ENCODE data around the gene UCHL3. TPM values are rescaled to one million over a fixed set of nuclear protein-coding genes. Genes with fewer than 3 reads are reported as not detected.

The UCHL3 gene
- total and polyA plus RNA-seq, 3 donors from 2014 or later: 31.1 to 100 (median 49.1) TPM

GRCh38 chr13:75508002-75508548, 41.5 kb upstream of the UCHL3 start:
- Histone ChIP-seq H3K9me3 (no peaks in the 10 kb centered on the region), H3K36me3 (ENCODE audit: low read depth, missing control alignments) (no peaks in the 10 kb centered on the region), H3K4me1 (no peaks in the 10 kb centered on the region), H3K27me3 (no peaks in the 10 kb centered on the region), H3K4me3 (no peak overlapping the region), H3K27ac (no peak overlapping the region)
- DNase-seq: no peak
- TF ChIP-seq POLR2A (IDR thresholded peaks at IDR 0.05): no peak
- TF ChIP-seq, protein P1, sequence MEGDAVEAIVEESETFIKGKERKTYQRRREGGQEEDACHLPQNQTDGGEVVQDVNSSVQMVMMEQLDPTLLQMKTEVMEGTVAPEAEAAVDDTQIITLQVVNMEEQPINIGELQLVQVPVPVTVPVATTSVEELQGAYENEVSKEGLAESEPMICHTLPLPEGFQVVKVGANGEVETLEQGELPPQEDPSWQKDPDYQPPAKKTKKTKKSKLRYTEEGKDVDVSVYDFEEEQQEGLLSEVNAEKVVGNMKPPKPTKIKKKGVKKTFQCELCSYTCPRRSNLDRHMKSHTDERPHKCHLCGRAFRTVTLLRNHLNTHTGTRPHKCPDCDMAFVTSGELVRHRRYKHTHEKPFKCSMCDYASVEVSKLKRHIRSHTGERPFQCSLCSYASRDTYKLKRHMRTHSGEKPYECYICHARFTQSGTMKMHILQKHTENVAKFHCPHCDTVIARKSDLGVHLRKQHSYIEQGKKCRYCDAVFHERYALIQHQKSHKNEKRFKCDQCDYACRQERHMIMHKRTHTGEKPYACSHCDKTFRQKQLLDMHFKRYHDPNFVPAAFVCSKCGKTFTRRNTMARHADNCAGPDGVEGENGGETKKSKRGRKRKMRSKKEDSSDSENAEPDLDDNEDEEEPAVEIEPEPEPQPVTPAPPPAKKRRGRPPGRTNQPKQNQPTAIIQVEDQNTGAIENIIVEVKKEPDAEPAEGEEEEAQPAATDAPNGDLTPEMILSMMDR (IDR thresholded peaks at IDR 0.05): no peak
- 79 to 91% methylated on average over 3 to 6 of the region's 6 CpGs for WGBS, 2 donors
- intact Hi-C loops (cut with DNase I; ENCODE audit: low total_unique reads): no loop called here

DNA sequence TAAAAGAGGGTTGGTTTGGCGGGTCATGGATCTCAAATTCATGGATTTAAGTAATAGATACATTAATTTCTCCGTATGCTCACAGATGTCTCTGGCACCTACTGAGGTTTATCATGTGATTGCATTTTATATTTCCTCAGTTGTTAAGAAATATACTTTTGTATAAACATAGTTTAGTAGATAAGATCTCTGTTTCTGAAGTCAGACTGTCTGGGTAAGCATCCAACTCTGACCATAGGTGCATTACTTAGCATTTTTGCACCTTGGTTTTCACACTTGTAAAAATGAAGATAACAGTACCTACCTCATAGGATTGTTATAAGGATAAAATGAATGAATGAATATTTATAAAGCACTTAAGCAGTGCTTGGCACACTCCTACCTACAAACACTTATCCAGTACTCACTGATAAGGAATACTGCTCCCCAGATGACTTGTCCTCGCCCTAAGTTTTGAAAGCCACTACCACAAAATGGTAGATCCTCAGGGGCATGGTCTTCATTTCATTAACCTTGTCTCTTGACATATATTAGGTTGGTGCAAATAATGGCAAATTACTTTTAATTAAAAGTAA, 38.5 kb upstream of the UCHL3 start:
- H3K9me3 ChIP-seq: no peaks in the 10 kb centered on the region
- TF ChIP-seq, protein P1 (IDR thresholded peaks at IDR 0.05): no peak
- TF ChIP-seq POLR2A (IDR thresholded peaks at IDR 0.05): no peak
- intact Hi-C loops (cut with DNase I; ENCODE audit: low total_unique reads): no loop called here
- H3K27me3 ChIP-seq: no peaks in the 10 kb centered on the region
- DNase-seq: no peak
- no peak overlapping the region for H3K27ac ChIP-seq
- no peak overlapping the region for H3K4me3 ChIP-seq
- WGBS, 2 donors: 93 to 94% methylated on average over 3 of the region's 3 CpGs
- H3K4me1 ChIP-seq: no peaks in the 10 kb centered on the region
- no peaks in the 10 kb centered on the region for H3K36me3 ChIP-seq (ENCODE audit: low read depth, missing control alignments)

- intact Hi-C loops (cut with DNase I; ENCODE audit: low total_unique reads): no loop called here
- H3K9me3 ChIP-seq: no peaks in the 10 kb centered on the region
Measured at GRCh38 chr13:75512253-75512652, 37.3 kb upstream of the UCHL3 start.

DNA sequence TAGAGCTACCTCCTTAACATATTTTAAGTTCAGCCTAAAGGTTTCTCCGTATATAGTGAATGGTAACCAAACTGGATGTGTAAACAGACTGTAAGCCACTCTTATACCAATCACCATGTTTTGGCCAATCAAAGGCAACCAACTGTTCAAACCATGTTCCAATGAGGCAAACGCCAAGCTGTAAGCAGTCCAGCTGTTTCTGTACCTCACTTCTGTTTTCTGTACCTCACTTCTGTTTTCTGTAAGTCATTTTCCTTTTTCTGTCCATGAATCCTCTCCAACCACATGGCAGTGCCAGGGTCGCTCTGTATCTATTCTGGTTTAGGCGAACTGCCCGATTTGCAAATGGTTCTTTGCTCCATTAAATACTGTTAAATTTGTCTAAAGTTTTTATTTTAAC, 36.3 kb upstream of the UCHL3 start:
- H3K27ac ChIP-seq: no peak overlapping the region
- TF ChIP-seq, protein P1 (IDR thresholded peaks at IDR 0.05): no peak
- TF ChIP-seq POLR2A (IDR thresholded peaks at IDR 0.05): no peak
- 90% methylated on average over 5 of the region's 5 CpGs for WGBS, 2 donors
- H3K9me3 ChIP-seq: no peaks in the 10 kb centered on the region
- H3K27me3 ChIP-seq: no peaks in the 10 kb centered on the region
- intact Hi-C loops (cut with DNase I; ENCODE audit: low total_unique reads): no loop called here
- H3K36me3 ChIP-seq (ENCODE audit: low read depth, missing control alignments): no peaks in the 10 kb centered on the region
- DNase-seq: no peak
- H3K4me1 ChIP-seq: no peaks in the 10 kb centered on the region
- H3K4me3 ChIP-seq: no peak overlapping the region

More at GRCh38 chr13:75512253-75512652, 37.3 kb upstream of the UCHL3 start:
- WGBS, 2 donors: 88 to 95% methylated on average over 3 of the region's 3 CpGs
- no peak for DNase-seq
- no peaks in the 10 kb centered on the region for H3K36me3 ChIP-seq (ENCODE audit: low read depth, missing control alignments)
- H3K4me1 ChIP-seq: no peaks in the 10 kb centered on the region
- TF ChIP-seq, protein P1 (IDR thresholded peaks at IDR 0.05): no peak
- no peak for TF ChIP-seq POLR2A (IDR thresholded peaks at IDR 0.05)
- H3K4me3 ChIP-seq: no peak overlapping the region
- no peak overlapping the region for H3K27ac ChIP-seq
- H3K27me3 ChIP-seq: no peaks in the 10 kb centered on the region

Measured in testis (tissue), 3 donors.